ENCODE measurements around the gene PTPRZ1. TPM values are rescaled to one million over a fixed set of nuclear protein-coding genes. Genes with fewer than 3 reads are reported as not detected.

The PTPRZ1 gene
- total RNA-seq, 1 donor from 2014 or later: not detected

GRCh38 chr7:121945480-121946236, 72.7 kb downstream of the PTPRZ1 start:
- no peak for DNase-seq (ENCODE audit: extremely low read depth, low read depth, low spot score)

- no peak for DNase-seq (ENCODE audit: extremely low read depth, low read depth, low spot score)
Measured at GRCh38 chr7:121953164-121953563, 80.2 kb downstream of the PTPRZ1 start.

GRCh38 chr7:121953601-121954000, 80.6 kb downstream of the PTPRZ1 start:
- DNase-seq (ENCODE audit: extremely low read depth, low read depth, low spot score): no peak

GRCh38 chr7:121954803-121955202, 81.8 kb downstream of the PTPRZ1 start:
- DNase-seq (ENCODE audit: extremely low read depth, low read depth, low spot score): no peak

GRCh38 chr7:121957626-121958025, 84.7 kb downstream of the PTPRZ1 start:
- DNase-seq (ENCODE audit: extremely low read depth, low read depth, low spot score): no peak

- DNase-seq (ENCODE audit: extremely low read depth, low read depth, low spot score): no peak
Measured at GRCh38 chr7:121960678-121961077, 87.7 kb downstream of the PTPRZ1 start.

GRCh38 chr7:121961089-121961867, 88.3 kb downstream of the PTPRZ1 start:
- no peak for DNase-seq (ENCODE audit: extremely low read depth, low read depth, low spot score)

GRCh38 chr7:121966276-121966934, 93.4 kb downstream of the PTPRZ1 start:
- no peak for DNase-seq (ENCODE audit: extremely low read depth, low read depth, low spot score)

GRCh38 chr7:121966935-121967332, 94.0 kb downstream of the PTPRZ1 start:
- DNase-seq (ENCODE audit: extremely low read depth, low read depth, low spot score): no peak

GRCh38 chr7:121985476-121986030, 112.6 kb downstream of the PTPRZ1 start:
- DNase-seq (ENCODE audit: extremely low read depth, low read depth, low spot score): no peak

- DNase-seq (ENCODE audit: extremely low read depth, low read depth, low spot score): no peak
Measured at GRCh38 chr7:121992068-121992467, 119.1 kb downstream of the PTPRZ1 start.

- peak; percentile 58 for DNase-seq (ENCODE audit: extremely low read depth, low read depth, low spot score)
Measured at GRCh38 chr7:121994625-121995410, 121.9 kb downstream of the PTPRZ1 start.

GRCh38 chr7:122006687-122007086, 133.7 kb downstream of the PTPRZ1 start:
- DNase-seq (ENCODE audit: extremely low read depth, low read depth, low spot score): no peak

GRCh38 chr7:122010116-122010515, 137.2 kb downstream of the PTPRZ1 start:
- DNase-seq (ENCODE audit: extremely low read depth, low read depth, low spot score): no peak

GRCh38 chr7:122013065-122013464, 140.1 kb downstream of the PTPRZ1 start:
- no peak for DNase-seq (ENCODE audit: extremely low read depth, low read depth, low spot score)

- DNase-seq (ENCODE audit: extremely low read depth, low read depth, low spot score): no peak
Measured at GRCh38 chr7:122013630-122014029, 140.7 kb downstream of the PTPRZ1 start.

- no peak for DNase-seq (ENCODE audit: extremely low read depth, low read depth, low spot score)
Measured at GRCh38 chr7:122014697-122015096, 141.7 kb downstream of the PTPRZ1 start.

GRCh38 chr7:122018032-122018431, 145.1 kb downstream of the PTPRZ1 start:
- no peak for DNase-seq (ENCODE audit: extremely low read depth, low read depth, low spot score)

- DNase-seq (ENCODE audit: extremely low read depth, low read depth, low spot score): no peak
Measured at GRCh38 chr7:122027058-122027457, 154.1 kb downstream of the PTPRZ1 start.

- DNase-seq (ENCODE audit: extremely low read depth, low read depth, low spot score): no peak
Measured at GRCh38 chr7:122033641-122034040, 160.7 kb downstream of the PTPRZ1 start.
